ENCODE measurements around the gene VARS2.
A peak's percentile ranks its signal among the peaks of the same experiment; 100 is the strongest.

The VARS2 gene

DNA sequence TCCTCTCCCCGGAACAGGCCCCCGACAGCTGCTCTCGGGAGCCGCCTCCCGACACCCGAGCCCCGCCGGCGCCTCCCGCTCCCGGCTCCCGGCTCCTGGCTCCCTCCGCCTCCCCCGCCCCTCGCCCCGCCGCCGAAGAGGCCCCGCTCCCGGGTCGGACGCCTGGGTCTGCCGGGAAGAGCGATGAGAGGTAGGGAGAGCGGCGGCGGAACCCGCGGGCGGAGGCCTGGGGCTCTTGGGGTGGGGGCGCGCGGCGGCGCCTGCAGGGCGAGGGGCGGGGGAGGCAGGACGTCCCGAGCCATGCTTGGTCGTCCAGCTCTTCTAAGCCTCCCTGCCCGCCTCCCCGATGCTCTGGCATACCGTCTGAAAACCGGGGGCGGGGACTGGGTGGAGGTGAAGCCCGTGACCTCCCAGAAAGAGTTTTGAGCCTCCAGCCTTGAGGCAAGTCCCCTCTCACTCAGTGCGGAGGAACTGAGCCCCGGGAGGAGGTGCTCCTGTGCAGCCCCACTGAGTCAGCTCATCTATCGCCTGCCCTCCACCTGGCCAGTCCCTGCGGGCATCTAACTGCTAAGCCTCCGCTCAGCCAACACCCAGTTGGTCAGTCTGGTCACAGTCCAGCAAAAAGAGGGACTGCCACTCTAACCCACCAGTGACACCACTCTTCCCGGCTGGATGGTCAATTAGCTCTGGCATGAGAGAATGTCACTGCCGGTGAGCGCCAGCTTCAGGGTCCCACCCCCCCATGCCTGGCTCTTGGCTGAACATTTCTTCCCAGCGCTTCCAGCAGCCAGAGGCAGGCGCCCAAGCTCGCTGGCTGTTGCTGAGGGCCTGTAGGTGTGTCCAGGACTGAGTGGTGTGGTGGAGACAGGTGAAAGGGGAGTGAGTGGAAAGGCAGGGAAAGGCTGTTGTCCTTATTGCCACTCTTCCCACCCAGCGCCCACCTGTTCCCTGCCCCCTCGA, 29.2 kb upstream of the VARS2 start:
- DNase-seq (ENCODE audit: low read depth): peak; percentile 44

DNA sequence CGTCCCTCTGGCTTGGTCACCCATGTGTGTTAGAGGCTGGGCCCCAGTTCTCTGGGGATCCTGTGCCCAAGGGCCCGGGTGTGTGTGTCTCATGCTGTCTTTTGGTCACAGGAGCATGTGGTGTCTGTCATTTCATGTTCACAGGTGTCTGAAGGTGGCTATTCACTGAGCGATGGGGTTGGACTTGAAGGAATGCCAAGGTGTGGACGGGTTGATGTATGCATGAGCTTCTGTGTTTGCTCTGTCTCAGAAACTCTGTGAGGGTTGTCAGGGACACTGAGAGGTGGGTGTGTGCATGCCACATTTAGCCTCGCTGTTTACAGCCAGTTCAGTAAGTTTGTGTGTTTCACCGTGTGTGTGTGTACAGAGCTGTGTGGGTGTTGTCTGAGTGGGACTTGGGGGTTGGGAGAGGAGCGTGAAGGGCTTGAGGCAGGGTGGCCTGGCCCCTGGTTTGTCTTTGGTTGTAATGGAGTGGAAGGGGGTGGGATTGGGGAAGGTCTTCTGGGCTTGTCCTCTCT, 28.5 kb upstream of the VARS2 start:
- peak; percentile 42 for DNase-seq (ENCODE audit: low read depth)

DNA sequence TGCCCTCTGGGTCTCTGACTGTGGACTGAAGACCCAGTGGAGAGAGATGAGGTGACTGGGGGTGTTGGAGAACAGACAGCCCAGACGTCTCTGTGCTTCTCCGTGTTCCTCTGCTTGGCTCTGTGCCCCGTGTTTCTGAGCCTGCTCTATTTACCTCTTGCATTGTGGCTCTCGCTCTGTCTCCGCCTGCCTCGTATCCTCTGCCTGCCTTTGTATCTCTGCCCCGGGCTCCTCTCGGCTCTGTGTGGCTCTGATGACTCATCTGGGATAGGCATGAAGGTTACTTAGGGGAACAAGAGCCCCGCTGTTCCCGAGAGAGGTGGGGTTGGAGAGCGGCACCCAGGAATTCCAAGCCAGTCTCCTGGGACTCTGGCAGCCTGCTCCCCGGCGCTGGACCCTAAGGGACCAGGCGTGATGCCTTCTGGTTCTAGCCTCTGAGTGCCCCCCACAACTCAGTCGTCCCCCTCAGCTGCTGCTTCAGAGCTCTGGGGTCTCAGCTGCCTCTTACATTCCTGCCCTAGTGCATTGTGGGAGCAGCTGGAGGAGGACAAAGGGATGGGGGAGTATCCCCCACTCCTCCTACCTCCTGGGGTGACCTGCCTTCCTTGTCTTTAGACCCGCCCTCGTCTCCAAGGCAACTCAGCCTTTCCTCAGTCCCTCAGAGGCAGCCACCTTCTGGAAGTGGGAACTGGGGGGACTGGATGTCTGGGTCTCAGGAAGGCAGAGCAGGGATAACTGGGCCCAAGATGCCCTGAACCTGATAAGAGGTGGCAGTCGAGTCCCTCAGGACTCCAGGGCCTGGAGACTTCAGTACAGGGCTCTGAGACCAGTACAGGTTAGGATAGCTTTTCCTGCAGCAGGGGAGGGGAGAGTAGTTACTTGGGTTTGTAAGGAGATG, 27.8 kb upstream of the VARS2 start:
- DNase-seq (ENCODE audit: low read depth): peak; percentile 84

DNA sequence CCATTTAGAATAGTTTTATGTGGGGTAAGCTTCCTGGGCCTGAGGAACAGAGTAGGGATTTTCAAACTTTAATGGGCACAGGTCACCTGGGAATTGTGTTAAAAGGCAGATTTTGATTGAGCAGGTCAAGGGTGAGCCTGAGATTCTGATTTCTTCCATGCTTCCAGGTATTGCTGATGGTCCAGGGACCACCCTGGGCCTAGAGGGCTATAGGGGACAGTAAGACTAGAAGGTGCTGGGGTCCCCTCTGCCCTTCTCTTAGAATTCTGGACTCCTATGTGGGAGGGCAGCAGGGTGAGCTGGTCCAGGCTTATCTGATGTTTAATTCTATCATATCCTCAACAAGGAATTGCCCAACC, 27.2 kb upstream of the VARS2 start:
- DNase-seq (ENCODE audit: low read depth): no peak

DNA sequence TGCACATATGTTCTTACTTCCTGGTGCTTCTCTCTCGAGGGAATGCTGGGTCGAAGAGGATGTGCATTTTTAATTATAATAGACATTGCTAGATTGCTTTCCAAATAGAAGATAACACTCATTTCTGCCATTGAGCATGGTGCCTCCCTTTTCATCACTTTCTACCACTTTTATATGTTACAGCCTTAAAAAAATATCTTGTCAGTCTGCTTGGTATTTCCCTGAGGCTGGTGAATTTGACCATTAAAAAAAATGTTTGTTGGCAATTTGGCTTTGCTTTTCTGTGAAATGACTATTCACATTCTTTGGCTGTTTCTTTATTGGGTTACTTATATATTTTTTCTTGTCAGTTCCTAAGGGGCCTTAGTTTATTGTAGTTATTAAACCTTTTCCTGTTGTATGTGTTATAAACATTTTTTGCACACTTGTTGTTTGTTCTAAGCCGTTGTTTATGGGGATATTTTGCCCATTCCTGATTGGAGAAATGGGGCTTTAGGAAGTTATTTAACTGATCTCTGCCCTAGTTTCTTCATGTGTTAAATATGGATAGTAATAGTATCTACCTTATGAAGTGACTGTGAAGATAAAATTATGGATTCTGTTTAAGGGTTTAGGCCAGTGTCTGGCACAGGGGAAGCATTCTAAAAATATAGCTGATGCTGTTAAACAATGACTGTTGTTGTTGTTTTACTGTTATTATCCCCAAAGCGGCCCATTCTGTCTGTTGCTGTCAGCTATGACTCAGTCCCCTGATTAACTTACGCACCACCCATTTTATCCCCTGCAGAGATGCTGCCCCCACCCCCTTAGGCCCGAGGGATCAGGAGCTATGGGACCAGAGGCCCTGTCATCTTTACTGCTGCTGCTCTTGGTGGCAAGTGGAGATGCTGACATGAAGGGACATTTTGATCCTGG, 25.9 kb upstream of the VARS2 start:
- DNase-seq (ENCODE audit: low read depth): peak; percentile 79

DNA sequence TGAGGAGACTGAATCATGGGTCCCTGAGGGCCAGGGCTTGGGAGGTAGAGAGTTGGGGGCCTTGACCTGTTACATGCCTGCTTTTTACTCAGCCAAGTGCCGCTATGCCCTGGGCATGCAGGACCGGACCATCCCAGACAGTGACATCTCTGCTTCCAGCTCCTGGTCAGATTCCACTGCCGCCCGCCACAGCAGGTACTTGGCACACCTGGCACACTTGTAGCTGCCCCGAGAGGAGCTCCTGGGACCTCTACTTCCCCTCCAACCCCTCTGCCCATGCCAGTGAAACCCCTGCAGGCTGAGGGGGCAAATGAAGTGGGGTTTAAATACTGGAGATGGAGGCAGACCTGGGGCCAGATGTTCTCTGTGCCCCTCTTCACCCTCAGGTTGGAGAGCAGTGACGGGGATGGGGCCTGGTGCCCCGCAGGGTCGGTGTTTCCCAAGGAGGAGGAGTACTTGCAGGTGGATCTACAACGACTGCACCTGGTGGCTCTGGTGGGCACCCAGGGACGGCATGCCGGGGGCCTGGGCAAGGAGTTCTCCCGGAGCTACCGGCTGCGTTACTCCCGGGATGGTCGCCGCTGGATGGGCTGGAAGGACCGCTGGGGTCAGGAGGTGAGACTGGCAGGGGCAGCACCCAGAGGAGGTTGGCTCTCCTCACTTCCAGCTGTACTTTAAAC, 25.1 kb upstream of the VARS2 start:
- no peak for DNase-seq (ENCODE audit: low read depth)

DNA sequence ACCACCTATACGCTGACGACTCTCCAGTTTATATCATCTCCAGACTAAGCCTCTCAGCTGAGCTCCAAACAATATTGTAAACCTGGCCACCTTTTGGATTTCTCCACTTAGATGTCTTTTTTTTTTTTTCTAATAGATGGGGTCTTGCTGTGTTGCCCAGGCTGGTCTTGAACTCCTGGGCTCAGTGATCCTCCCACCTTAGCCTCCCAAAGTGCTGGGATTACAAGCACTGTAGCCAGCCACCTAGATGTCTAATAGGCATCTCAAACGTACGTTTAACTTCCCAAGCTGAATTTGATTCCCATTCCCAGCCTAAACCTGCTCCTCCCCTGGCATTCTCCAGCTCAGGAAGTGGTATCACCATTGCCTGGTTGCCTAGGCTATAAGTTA, 24.5 kb upstream of the VARS2 start:
- DNase-seq (ENCODE audit: low read depth): no peak

DNA sequence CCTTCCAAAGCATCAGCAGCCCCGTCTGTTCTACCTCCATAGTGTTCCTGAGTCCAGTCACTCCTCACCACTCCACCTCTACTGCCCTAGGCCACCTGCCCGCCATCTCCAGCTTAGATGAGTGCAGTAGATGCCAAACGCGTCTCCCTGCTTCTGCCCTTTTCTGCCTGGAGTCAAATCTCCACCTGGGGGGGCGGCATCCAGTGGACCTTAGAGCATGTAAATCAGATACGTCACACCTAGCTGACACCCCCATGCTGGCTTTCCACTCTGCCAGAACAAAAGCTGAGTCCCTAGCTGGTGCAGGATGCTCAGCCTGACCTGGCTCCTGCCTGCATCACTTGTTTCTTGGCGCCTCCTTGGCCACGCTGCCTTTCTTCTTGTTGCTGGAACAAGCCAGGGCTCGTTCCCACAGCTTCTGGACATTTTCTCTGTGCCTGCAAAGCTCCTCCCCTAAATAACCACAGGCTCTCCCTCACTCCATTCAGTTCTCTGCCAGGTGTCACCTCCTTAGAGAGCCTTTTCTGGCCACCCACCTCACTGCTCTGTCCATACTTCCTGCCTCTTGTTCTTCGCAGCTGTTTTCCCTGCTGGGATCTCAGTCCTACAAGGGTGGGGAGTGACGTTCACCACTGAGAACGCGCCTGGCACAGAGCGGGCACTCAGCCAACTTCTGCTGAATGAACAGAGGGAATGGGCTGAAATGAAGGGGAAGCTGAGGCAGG, 24.0 kb upstream of the VARS2 start:
- DNase-seq (ENCODE audit: low read depth): no peak

DNA sequence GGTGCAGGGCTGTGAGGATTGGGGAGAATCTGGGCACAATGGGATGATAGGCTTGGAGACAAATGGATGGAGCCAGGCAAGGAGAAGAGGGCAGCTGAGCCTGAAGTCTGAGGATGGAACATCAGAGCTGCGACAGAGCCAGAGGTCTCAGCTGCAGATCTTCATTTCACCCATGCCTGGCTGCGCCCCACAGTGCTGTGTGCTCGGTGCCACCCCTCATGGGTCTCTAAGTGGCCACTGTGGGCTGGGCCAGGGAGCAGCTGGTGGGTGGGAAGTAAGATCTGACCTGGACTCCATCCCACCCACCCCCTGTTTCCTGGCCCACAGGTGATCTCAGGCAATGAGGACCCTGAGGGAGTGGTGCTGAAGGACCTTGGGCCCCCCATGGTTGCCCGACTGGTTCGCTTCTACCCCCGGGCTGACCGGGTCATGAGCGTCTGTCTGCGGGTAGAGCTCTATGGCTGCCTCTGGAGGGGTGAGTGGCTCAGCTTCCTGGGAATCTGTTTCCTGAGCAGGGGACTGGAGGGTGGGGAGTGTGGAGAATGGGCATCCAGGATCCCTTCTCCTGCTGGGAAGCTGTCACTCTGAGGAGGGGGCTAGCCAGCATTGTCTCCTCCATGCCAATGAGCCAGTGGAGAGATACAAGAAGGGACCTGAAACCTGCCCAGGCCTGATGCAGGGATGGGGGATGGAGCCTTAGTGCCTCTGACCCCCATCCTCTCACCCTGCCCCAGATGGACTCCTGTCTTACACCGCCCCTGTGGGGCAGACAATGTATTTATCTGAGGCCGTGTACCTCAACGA, 23.2 kb upstream of the VARS2 start:
- no peak for DNase-seq (ENCODE audit: low read depth)

DNA sequence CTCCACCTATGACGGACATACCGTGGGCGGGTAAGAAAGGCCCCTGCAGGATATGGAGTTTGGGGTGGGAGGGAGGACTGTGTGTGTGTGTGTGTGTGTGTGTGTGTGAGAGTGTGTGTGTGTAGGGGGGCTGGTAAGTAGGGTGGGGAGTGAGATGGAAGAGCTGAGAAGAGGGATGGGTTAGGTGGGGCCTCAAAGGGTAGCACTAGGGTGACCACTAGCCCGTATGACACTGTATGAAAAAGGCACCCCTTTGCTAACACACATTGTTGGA, 22.7 kb upstream of the VARS2 start:
- DNase-seq (ENCODE audit: low read depth): no peak

DNA sequence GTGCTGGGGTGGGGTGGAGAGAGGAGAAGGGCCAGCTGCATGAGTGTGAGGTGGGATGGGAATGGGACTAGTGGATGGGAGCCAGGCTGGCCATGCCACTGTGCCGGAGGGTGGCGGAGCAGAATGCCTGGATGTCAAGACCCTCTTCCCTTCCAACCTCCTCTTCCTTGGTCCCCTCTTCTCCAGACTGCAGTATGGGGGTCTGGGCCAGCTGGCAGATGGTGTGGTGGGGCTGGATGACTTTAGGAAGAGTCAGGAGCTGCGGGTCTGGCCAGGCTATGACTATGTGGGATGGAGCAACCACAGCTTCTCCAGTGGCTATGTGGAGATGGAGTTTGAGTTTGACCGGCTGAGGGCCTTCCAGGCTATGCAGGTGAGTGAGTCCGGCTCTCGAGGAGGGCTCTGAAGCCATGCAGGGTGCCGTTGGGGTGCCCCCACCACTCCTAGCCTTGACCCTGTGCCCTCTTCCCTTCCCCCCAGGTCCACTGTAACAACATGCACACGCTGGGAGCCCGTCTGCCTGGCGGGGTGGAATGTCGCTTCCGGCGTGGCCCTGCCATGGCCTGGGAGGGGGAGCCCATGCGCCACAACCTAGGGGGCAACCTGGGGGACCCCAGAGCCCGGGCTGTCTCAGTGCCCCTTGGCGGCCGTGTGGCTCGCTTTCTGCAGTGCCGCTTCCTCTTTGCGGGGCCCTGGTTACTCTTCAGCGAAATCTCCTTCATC, 22.1 kb upstream of the VARS2 start:
- DNase-seq (ENCODE audit: low read depth): no peak

DNA sequence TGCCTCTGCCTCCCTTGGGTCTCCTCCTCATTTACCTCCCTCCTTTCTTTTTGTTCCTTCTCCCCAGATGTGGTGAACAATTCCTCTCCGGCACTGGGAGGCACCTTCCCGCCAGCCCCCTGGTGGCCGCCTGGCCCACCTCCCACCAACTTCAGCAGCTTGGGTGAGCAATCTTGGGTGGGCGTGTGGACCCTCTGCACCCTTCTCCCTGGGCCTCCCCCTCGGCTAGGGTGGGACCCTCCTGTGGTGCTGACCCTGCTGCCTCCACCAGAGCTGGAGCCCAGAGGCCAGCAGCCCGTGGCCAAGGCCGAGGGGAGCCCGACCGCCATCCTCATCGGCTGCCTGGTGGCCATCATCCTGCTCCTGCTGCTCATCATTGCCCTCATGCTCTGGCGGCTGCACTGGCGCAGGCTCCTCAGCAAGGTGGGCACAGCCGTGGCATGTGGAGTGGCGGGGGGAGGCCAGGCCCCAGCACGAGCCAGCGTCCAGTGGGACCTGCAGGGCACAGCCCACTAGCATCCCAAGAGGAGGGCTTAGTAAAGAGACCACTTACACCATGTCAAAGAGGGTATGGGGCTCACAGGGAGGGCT, 20.9 kb upstream of the VARS2 start:
- no peak for DNase-seq (ENCODE audit: low read depth)

DNA sequence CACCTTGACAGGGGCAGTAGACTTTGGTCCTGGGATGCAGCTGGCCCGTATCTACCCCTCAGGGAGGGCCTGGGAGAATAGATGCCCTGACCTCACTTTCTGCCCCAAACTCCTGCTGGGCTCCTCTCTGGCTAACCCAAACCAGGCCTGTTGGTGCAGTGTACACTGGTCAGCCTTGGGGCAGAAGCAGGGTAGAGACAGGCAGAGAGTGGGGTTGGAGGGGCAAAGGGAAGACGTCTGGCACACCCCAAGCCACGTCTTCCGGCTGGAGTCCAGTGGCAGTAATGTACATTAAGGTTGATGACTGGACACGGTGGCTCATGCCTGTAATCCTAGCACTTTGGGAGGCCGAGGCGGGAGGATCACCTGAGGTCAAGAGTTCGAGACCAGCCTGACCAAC, 20.4 kb upstream of the VARS2 start:
- DNase-seq (ENCODE audit: low read depth): no peak

DNA sequence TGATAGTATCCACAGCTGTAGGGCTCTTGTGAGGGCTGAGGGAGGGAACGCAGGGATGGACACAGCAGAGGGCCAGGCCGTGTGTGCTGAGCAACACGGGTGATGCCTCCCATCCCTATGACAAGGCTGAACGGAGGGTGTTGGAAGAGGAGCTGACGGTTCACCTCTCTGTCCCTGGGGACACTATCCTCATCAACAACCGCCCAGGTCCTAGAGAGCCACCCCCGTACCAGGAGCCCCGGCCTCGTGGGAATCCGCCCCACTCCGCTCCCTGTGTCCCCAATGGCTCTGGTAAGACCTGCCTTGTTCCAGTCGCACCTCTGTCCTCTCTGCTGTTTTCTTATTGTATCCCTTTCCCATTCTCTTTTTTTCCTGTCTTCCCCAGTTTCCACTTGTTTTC, 19.7 kb upstream of the VARS2 start:
- DNase-seq (ENCODE audit: low read depth): no peak

DNA sequence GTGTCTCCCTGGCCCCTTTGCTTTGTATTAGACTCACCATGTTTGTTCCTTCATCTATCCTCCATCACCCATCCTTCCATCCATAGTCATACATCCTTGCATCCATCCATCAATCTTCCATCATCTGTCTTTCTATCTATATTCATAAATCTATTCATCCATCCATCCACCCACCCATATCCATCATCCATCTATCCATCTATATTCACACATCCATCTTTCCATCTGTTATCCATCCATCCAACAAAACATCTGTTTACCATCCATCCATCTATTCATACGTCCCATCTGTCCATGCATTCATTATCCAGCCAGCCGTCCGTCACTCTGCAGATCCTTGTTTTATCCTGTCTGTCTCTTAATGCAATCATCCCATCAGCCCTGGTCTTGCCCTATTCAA, 19.1 kb upstream of the VARS2 start:
- DNase-seq (ENCODE audit: low read depth): no peak

DNA sequence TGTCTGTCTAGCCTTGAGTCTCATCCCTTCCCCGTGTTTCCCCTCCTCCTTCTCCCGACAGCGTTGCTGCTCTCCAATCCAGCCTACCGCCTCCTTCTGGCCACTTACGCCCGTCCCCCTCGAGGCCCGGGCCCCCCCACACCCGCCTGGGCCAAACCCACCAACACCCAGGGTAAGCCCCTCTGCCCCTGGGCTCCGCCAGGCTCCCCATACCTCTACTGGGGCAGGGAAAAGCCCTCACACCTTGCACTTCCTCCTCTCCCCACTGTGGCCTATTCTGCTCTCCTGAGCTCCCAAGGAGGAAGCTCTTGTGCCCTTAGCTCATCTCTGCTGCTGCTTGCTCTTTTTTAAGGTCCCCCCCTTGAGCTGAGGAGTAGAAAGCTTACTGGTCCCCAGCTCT, 18.7 kb upstream of the VARS2 start:
- no peak for DNase-seq (ENCODE audit: low read depth)

DNA sequence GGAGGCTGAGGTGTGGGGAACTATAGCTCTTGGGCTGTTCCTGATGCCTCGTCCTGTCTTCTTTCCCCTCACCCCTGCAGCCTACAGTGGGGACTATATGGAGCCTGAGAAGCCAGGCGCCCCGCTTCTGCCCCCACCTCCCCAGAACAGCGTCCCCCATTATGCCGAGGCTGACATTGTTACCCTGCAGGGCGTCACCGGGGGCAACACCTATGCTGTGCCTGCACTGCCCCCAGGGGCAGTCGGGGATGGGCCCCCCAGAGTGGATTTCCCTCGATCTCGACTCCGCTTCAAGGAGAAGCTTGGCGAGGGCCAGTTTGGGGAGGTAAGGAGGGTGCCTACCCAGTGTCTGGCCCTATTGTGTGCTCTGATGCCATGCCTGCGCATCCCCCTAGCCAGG, 17.5 kb upstream of the VARS2 start:
- no peak for DNase-seq (ENCODE audit: low read depth)

DNA sequence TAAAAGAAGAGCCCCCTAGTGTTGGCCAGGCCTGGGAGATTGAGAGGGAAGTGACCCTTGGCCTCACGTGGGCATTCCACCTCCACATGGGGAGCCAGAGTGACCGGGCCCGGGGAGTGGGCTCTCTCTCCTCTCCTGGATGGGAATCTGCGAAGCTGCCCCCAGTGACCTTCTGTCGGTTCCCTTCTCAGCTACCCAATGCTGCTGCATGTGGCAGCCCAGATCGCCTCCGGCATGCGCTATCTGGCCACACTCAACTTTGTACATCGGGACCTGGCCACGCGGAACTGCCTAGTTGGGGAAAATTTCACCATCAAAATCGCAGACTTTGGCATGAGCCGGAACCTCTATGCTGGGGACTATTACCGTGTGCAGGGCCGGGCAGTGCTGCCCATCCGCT, 16.2 kb upstream of the VARS2 start:
- no peak for DNase-seq (ENCODE audit: low read depth)

All from iris pigment epithelial cell (primary cell).